ENCODE data around the gene NHLRC2. TPM values are rescaled to one million over a fixed set of nuclear protein-coding genes. Genes with fewer than 3 reads are reported as not detected.
"Not testable (repeated sequence)": the region's sequence is repeated elsewhere in the genome, so short reads cannot be mapped to it uniquely, and the experiment has no call there.

NHLRC2 gene
- total and polyA plus RNA-seq, 5 donors from 2014 or later, result 3.9 to 13.0 (median 7.2) TPM

DNA sequence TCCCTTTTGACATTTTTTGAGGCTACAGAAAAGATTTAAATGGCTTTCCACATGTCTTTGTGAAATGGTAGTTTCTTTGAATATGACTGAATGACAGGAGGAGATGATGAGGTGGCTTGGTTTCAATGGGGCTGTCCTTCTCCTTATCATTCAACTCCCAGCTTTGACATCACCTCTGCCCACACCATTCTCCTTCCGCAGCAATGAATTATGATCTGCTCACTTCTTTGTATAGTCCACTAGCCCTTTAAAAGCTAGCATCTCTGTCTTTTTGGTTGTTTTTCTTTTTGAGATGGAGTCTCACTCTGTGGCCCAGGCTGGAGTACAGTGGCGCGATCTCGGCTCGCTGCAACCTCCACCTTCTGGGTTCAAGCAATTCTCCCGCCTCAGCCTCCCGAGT is 32.3 kb upstream of the NHLRC2 start:
- no peaks in the 10 kb centered on the region for H3K4me1 Mint-ChIP-seq
- peaks cover 0 to 2% (median 0%) of the 10 kb centered on the region in 7 donors for H3K9me3 Mint-ChIP-seq
- Histone ChIP-seq H3K4me1 (ENCODE audit: control insufficient read depth, insufficient read depth, low read length, poor library complexity, severe bottlenecking) (no peaks in the 10 kb centered on the region), H3K27me3 (ENCODE audit: control insufficient read depth, insufficient read depth, low read length) (no peaks in the 10 kb centered on the region), H3K36me3 (ENCODE audit: control insufficient read depth, insufficient read depth, low read length) (no peaks in the 10 kb centered on the region), H3K4me3 (ENCODE audit: low read depth, low read length) (no peak overlapping the region), H3K27ac (ENCODE audit: insufficient read depth, low read length, poor library complexity, severe bottlenecking) (no peak overlapping the region), H3K9me3 (ENCODE audit: control insufficient read depth in 2 of 2, low read length in 2 of 2) (no peaks in the 10 kb centered on the region)
- DNase-seq, result no peak
- no peak overlapping the region for H3K4me3 Mint-ChIP-seq
- ATAC-seq (ENCODE audit: low read depth in 2 of 2), result no peak
- peaks cover 20% of the 10 kb centered on the region for H3K27me3 Mint-ChIP-seq
- H3K27ac Mint-ChIP-seq, result no peak overlapping the region
- no peaks in the 10 kb centered on the region for H3K36me3 Mint-ChIP-seq

DNA sequence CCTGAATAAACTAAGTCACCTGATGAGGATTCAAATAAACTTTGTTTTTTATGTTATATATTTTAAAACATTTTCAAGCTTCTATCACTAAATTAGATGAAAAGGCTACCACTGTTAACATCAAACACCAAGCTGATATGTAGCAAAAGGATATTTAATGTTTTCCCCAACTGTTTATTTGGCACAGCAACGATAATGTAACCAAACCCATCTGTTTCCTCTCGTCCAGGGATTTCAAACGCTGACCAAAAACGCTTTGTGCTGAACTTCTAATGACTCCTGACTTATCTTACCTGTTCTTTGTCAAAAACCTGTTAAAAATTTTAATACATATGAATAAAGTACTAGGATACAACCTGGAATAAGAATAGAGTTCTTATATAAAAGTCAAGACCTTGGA is 31.1 kb upstream of the NHLRC2 start:
- Mint-ChIP-seq H3K36me3 (no peaks in the 10 kb centered on the region), H3K4me3 (no peak overlapping the region), H3K27me3 (peaks cover 26% of the 10 kb centered on the region), H3K4me1 (no peaks in the 10 kb centered on the region), H3K27ac (no peak overlapping the region), H3K9me3 (peaks cover 0 to 2% (median 0%) of the 10 kb centered on the region in 7 donors)
- no peak overlapping the region for H3K4me3 ChIP-seq (ENCODE audit: low read depth, low read length)
- no peaks in the 10 kb centered on the region for H3K36me3 ChIP-seq (ENCODE audit: control insufficient read depth, insufficient read depth, low read length)
- no peaks in the 10 kb centered on the region for H3K27me3 ChIP-seq (ENCODE audit: control insufficient read depth, insufficient read depth, low read length)
- DNase-seq (no peak), ATAC-seq (ENCODE audit: low read depth in 2 of 2) (no peak)
- H3K9me3 ChIP-seq (ENCODE audit: control insufficient read depth in 2 of 2, low read length in 2 of 2), result no peaks in the 10 kb centered on the region
- no peaks in the 10 kb centered on the region for H3K4me1 ChIP-seq (ENCODE audit: control insufficient read depth, insufficient read depth, low read length, poor library complexity, severe bottlenecking)
- H3K27ac ChIP-seq (ENCODE audit: insufficient read depth, low read length, poor library complexity, severe bottlenecking), result no peak overlapping the region

DNA sequence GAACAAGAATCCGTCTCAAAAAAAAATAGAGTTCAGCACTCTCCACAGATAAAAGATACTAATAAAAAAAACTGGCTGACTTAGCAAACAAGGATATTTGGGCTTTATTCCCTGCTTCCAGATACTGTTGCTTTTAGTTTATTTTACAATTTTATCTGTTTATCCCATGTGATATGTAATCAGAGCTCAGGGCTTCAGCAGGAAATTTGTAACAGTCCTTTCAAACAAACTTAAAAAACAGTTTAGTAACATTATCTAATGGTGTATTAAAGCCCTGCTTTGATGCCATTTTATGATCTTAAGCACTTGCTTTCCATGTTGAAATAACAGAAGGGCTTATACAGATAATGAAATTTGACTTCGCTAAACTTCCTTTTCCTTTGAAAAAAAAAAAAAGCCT is 28.7 kb upstream of the NHLRC2 start:
- Mint-ChIP-seq H3K27me3 (peaks cover 25% of the 10 kb centered on the region), H3K27ac (no peak overlapping the region), H3K36me3 (no peaks in the 10 kb centered on the region), H3K9me3 (no peaks in the 10 kb centered on the region), H3K4me1 (no peaks in the 10 kb centered on the region), H3K4me3 (no peak overlapping the region)
- Histone ChIP-seq H3K36me3 (ENCODE audit: control insufficient read depth, insufficient read depth, low read length) (no peaks in the 10 kb centered on the region), H3K27ac (ENCODE audit: insufficient read depth, low read length, poor library complexity, severe bottlenecking) (no peak overlapping the region), H3K27me3 (ENCODE audit: control insufficient read depth, insufficient read depth, low read length) (no peaks in the 10 kb centered on the region), H3K4me3 (ENCODE audit: low read depth, low read length) (no peak overlapping the region), H3K4me1 (ENCODE audit: control insufficient read depth, insufficient read depth, low read length, poor library complexity, severe bottlenecking) (no peaks in the 10 kb centered on the region), H3K9me3 (ENCODE audit: control insufficient read depth in 2 of 2, low read length in 2 of 2) (no peaks in the 10 kb centered on the region)
- ATAC-seq (ENCODE audit: low read depth in 2 of 2) (no peak), DNase-seq (no peak)

DNA sequence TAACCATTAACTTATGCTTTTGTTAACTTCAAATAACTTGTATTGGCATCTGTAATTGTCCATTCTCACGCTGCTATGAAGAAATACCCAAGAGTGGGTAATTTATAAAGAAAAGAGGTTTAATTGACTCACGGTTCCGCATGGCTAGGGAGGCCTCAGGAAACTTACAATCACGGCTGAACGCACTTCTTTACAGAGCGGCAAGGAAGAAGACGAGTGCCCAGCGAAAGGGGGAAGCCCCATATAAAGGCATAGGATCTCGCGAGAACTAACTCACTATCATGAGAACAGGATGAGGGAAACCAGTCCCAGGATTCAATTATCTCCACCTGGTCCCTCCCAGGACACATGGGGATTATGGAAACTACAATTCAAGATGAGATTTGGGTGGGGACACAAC is 25.9 kb upstream of the NHLRC2 start:
- H3K9me3 ChIP-seq (ENCODE audit: control insufficient read depth in 2 of 2, low read length in 2 of 2); ATAC-seq (ENCODE audit: low read depth in 2 of 2); H3K4me3 Mint-ChIP-seq; DNase-seq; H3K36me3 ChIP-seq (ENCODE audit: control insufficient read depth, insufficient read depth, low read length); H3K4me3 ChIP-seq (ENCODE audit: low read depth, low read length); H3K9me3 Mint-ChIP-seq; H3K27me3 ChIP-seq (ENCODE audit: control insufficient read depth, insufficient read depth, low read length); H3K4me1 ChIP-seq (ENCODE audit: control insufficient read depth, insufficient read depth, low read length, poor library complexity, severe bottlenecking); H3K27ac ChIP-seq (ENCODE audit: insufficient read depth, low read length, poor library complexity, severe bottlenecking); H3K4me1 Mint-ChIP-seq; H3K27ac Mint-ChIP-seq; H3K36me3 Mint-ChIP-seq: not testable (repeated sequence)
- H3K27me3 Mint-ChIP-seq, result peaks cover 20% of the 10 kb centered on the region

DNA sequence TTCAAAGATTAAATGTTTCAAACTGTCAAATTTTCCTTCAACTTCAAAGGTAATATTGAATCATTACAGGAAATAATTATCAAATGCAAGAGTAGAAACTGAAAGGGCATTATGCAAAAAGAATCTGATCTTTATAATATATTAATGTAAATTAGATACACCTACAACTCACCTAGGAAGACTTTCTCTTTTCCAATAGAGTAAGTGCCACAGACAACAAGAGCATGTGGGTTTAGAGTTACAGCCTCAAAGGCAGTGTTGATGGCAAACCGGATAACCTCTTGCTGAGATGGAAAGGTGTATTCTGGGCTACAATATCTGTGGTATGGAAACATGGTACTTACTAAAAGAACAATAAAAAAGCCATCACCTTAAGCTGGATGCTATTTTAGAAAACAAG is 12.3 kb upstream of the NHLRC2 start:
- Histone ChIP-seq H3K4me1 (ENCODE audit: control insufficient read depth, insufficient read depth, low read length, poor library complexity, severe bottlenecking) (no peaks in the 10 kb centered on the region), H3K27me3 (ENCODE audit: control insufficient read depth, insufficient read depth, low read length) (no peaks in the 10 kb centered on the region), H3K27ac (ENCODE audit: insufficient read depth, low read length, poor library complexity, severe bottlenecking) (no peak overlapping the region), H3K36me3 (ENCODE audit: control insufficient read depth, insufficient read depth, low read length) (peaks cover 16% of the 10 kb centered on the region), H3K4me3 (ENCODE audit: low read depth, low read length) (no peak overlapping the region), H3K9me3 (ENCODE audit: control insufficient read depth in 2 of 2, low read length in 2 of 2) (no peaks in the 10 kb centered on the region)
- Mint-ChIP-seq H3K4me1 (peaks cover 0 to 10% (median 2%) of the 10 kb centered on the region in 4 donors), H3K27ac (no peak overlapping the region), H3K9me3 (no peaks in the 10 kb centered on the region), H3K4me3 (no peak overlapping the region), H3K36me3 (peaks cover 28% of the 10 kb centered on the region), H3K27me3 (no peaks in the 10 kb centered on the region)
- ATAC-seq (ENCODE audit: low read depth in 2 of 2) (no peak), DNase-seq (no peak)

DNA sequence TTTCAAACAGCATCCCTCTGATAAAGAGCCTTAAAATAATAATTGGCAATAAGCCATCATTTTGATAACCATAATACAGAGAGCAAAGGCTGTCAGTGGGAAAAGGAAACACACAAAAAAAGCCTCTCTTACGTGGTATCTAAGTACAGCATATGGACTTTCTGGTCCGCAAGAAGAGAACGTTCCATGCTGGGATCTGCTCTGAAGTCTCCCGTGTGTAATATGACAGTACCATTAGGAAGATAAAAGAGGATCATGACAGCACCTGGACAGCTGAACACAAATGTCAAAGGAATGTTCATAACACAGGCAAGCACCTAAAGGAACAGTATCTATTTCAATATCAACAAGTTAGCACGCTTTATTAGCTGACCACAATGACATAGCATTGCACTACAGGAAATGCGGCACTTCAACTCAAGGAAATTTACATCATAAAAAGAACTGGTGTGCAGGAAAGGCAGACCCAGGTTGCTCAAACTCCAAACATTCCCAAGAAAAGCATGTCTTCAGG is 10.4 kb upstream of the NHLRC2 start:
- Mint-ChIP-seq H3K4me3 (no peak overlapping the region), H3K36me3 (peaks cover 30% of the 10 kb centered on the region), H3K27ac (no peak overlapping the region), H3K4me1 (peaks cover 6 to 24% (median 12%) of the 10 kb centered on the region in 4 donors), H3K27me3 (no peaks in the 10 kb centered on the region), H3K9me3 (no peaks in the 10 kb centered on the region)
- DNase-seq (no peak), ATAC-seq (ENCODE audit: low read depth in 2 of 2) (no peak)
- Histone ChIP-seq H3K27ac (ENCODE audit: insufficient read depth, low read length, poor library complexity, severe bottlenecking) (no peak overlapping the region), H3K4me3 (ENCODE audit: low read depth, low read length) (no peak overlapping the region), H3K36me3 (ENCODE audit: control insufficient read depth, insufficient read depth, low read length) (peaks cover 16% of the 10 kb centered on the region), H3K9me3 (ENCODE audit: control insufficient read depth in 2 of 2, low read length in 2 of 2) (no peaks in the 10 kb centered on the region), H3K4me1 (ENCODE audit: control insufficient read depth, insufficient read depth, low read length, poor library complexity, severe bottlenecking) (no peaks in the 10 kb centered on the region), H3K27me3 (ENCODE audit: control insufficient read depth, insufficient read depth, low read length) (no peaks in the 10 kb centered on the region)

DNA sequence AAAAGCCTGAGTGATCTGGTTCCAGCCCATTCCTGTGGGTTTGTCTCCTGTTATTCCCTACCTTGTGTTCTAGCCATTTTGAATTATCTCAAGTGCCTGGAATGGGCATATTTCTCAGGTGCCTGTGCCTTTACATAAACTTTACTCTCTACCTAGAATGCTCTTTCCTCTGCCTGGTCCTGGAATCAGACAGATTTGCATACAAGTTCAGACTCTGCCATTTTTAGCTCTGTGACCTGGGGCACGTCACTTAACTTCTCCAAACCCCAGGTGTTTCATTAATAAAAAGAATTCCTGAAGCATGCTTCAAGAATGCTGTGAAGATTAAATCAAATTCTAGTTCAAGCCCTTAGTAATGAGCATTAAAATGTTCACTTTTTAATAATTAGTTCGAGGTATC is 8.4 kb upstream of the NHLRC2 start:
- Mint-ChIP-seq H3K9me3 (no peaks in the 10 kb centered on the region), H3K27ac (no peak overlapping the region), H3K4me3 (no peak overlapping the region), H3K36me3 (peaks cover 25% of the 10 kb centered on the region), H3K27me3 (no peaks in the 10 kb centered on the region), H3K4me1 (peaks cover 19 to 39% (median 25%) of the 10 kb centered on the region in 4 donors)
- Histone ChIP-seq H3K4me3 (ENCODE audit: low read depth, low read length) (no peak overlapping the region), H3K27ac (ENCODE audit: insufficient read depth, low read length, poor library complexity, severe bottlenecking) (no peak overlapping the region), H3K27me3 (ENCODE audit: control insufficient read depth, insufficient read depth, low read length) (no peaks in the 10 kb centered on the region), H3K4me1 (ENCODE audit: control insufficient read depth, insufficient read depth, low read length, poor library complexity, severe bottlenecking) (peaks cover 7% of the 10 kb centered on the region), H3K9me3 (ENCODE audit: control insufficient read depth in 2 of 2, low read length in 2 of 2) (no peaks in the 10 kb centered on the region), H3K36me3 (ENCODE audit: control insufficient read depth, insufficient read depth, low read length) (peaks cover 16% of the 10 kb centered on the region)
- DNase-seq (no peak), ATAC-seq (ENCODE audit: low read depth in 2 of 2) (no peak)

DNA sequence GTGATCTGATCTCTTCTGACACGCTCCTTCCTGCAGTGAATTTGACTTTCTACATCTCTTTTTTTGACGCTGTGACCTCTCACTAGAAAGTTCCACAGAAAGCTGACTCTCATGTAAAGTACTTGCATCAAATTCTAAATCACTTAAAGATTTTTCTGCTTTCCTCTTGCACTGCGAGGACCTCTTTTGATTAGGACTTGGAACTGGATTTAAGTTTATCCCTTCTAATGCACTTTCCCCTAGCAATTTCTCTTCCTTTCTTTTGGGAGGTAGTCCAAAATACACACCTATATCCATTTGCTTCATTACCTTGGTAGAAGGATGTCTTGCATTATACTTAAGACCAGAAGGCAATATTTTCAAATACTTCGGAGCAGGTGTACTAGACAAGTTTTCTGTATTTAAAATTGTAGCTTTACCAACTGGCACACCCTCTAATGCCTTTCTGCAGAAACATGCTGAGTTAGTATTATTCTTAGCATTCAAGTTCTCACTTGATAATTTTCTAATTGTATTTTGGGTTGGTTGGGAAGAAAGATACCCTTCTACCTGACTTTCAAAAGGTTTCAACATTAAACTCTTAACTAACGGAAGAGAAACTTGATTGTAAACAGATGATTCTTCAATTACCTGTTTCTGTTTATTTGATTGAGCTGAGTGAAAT is 5.2 kb upstream of the NHLRC2 start:
- Mint-ChIP-seq H3K4me3 (peak overlapping the region in 2 of 4 donors; percentile 47 to 71), H3K27me3 (no peaks in the 10 kb centered on the region), H3K4me1 (peaks cover 32 to 54% (median 43%) of the 10 kb centered on the region in 4 donors), H3K27ac (no peak overlapping the region), H3K36me3 (peaks cover 19% of the 10 kb centered on the region), H3K9me3 (no peaks in the 10 kb centered on the region)
- H3K27ac ChIP-seq (ENCODE audit: insufficient read depth, low read length, poor library complexity, severe bottlenecking), result no peak overlapping the region
- ATAC-seq (ENCODE audit: low read depth in 2 of 2), result no peak
- DNase-seq, result no peak
- no peaks in the 10 kb centered on the region for H3K27me3 ChIP-seq (ENCODE audit: control insufficient read depth, insufficient read depth, low read length)
- H3K9me3 ChIP-seq (ENCODE audit: control insufficient read depth in 2 of 2, low read length in 2 of 2), result no peaks in the 10 kb centered on the region
- H3K36me3 ChIP-seq (ENCODE audit: control insufficient read depth, insufficient read depth, low read length), result peaks cover 11% of the 10 kb centered on the region
- H3K4me1 ChIP-seq (ENCODE audit: control insufficient read depth, insufficient read depth, low read length, poor library complexity, severe bottlenecking), result peaks cover 35% of the 10 kb centered on the region
- no peak overlapping the region for H3K4me3 ChIP-seq (ENCODE audit: low read depth, low read length)

Measured in CD4-positive, CD25-positive, alpha-beta regulatory T cell (primary cell).